ENCODE data around the gene VTI1B. TPM values are rescaled to one million over a fixed set of nuclear protein-coding genes. Genes with fewer than 3 reads are reported as not detected.
"Not testable (repeated sequence)": the region's sequence is repeated elsewhere in the genome, so short reads cannot be mapped to it uniquely, and the experiment has no call there.

Gene VTI1B
- total RNA-seq, 1 donor from 2014 or later, result 49.3 TPM

- DNase-seq (ENCODE audit: low read depth, low spot score), result no peak
These were observed 44.2 kb downstream of the VTI1B start for GRCh38 chr14:67630186-67630585.

- no peak for DNase-seq (ENCODE audit: low read depth, low spot score)
These were observed 46.9 kb downstream of the VTI1B start for GRCh38 chr14:67627519-67627918.

- DNase-seq (ENCODE audit: low read depth, low spot score), result not testable (repeated sequence)
These were observed 48.3 kb downstream of the VTI1B start for GRCh38 chr14:67626131-67626530.

- DNase-seq (ENCODE audit: low read depth, low spot score), result peak; percentile 30
These were observed 51.3 kb downstream of the VTI1B start for GRCh38 chr14:67623114-67623513.

GRCh38 chr14:67622675-67623074 is 51.8 kb downstream of the VTI1B start:
- DNase-seq (ENCODE audit: low read depth, low spot score), result peak; percentile 87

GRCh38 chr14:67620217-67620785 is 54.1 kb downstream of the VTI1B start:
- no peak for DNase-seq (ENCODE audit: low read depth, low spot score)

GRCh38 chr14:67619446-67620216 is 54.8 kb downstream of the VTI1B start, which contains the start of gene ARG2:
ARG2 (plus strand) TSS chr14:67619920; CDS start chr14:67619978, 58 bp downstream.
- peak; percentile 87 for DNase-seq (ENCODE audit: low read depth, low spot score)

GRCh38 chr14:67618617-67619063 is 55.8 kb downstream of the VTI1B start:
- peak; percentile 61 for DNase-seq (ENCODE audit: low read depth, low spot score)

GRCh38 chr14:67610491-67610890 is 63.9 kb downstream of the VTI1B start:
- DNase-seq (ENCODE audit: low read depth, low spot score), result no peak

- no peak for DNase-seq (ENCODE audit: low read depth, low spot score)
These were observed 64.7 kb downstream of the VTI1B start for GRCh38 chr14:67609642-67610310.

- no peak for DNase-seq (ENCODE audit: low read depth, low spot score)
These were observed 66.8 kb downstream of the VTI1B start for GRCh38 chr14:67607646-67608045.

GRCh38 chr14:67602995-67603545 is 71.4 kb downstream of the VTI1B start:
- DNase-seq (ENCODE audit: low read depth, low spot score), result no peak

- no peak for DNase-seq (ENCODE audit: low read depth, low spot score)
These were observed 72.4 kb downstream of the VTI1B start for GRCh38 chr14:67602076-67602475.

GRCh38 chr14:67600562-67600974 is 73.9 kb downstream of the VTI1B start:
- not testable (repeated sequence) for DNase-seq (ENCODE audit: low read depth, low spot score)

- peak; percentile 37 for DNase-seq (ENCODE audit: low read depth, low spot score)
These were observed 74.5 kb downstream of the VTI1B start, which contains the start of gene PIGH for GRCh38 chr14:67599698-67600561. PIGH (minus strand) TSS chr14:67600268; CDS start chr14:67600203, 65 bp downstream.

Other genes starting within 250 kb of the VTI1B start
- 0.07 TPM in 2 replicates for gene TMEM229B, start 185.9 kb downstream of the VTI1B start, total RNA-seq
- gene PLEKHH1, start 141.3 kb downstream of the VTI1B start, total RNA-seq, result 0.14 and 0.26 TPM in 2 replicates
- gene PIGH, start 74.4 kb downstream of the VTI1B start, total RNA-seq, result 8.0 and 12.8 TPM in 2 replicates
- 35.9 and 54.9 TPM in 2 replicates for gene ARG2, start 54.7 kb downstream of the VTI1B start, total RNA-seq
- gene RDH11, start 21.1 kb upstream of the VTI1B start, total RNA-seq, result 117 and 138 TPM in 2 replicates
- gene RDH12, start 27.3 kb upstream of the VTI1B start, total RNA-seq, result not detected in 2 replicates
- gene ZFYVE26, start 142.0 kb upstream of the VTI1B start, total RNA-seq, result 12.9 and 31.0 TPM in 2 replicates
- gene RAD51B, start 145.1 kb upstream of the VTI1B start, total RNA-seq, result 9.8 and 14.3 TPM in 2 replicates